ENCODE measurements around the gene KLHL36.
"Not testable (repeated sequence)": the region's sequence is repeated elsewhere in the genome, so short reads cannot be mapped to it uniquely, and the experiment has no call there.

KLHL36 gene

GRCh38 chr16:84610376-84610775 lies 37.9 kb upstream of the KLHL36 start:
- TF ChIP-seq ZNF274 (IDR thresholded peaks at IDR 0.05; ENCODE audit: low read depth, low read length) = no peak
- H3K4me3 ChIP-seq (ENCODE audit: low read length) = no peak overlapping the region

- H3K4me3 ChIP-seq (ENCODE audit: low read length) = no peak overlapping the region
- no peak for TF ChIP-seq ZNF274 (IDR thresholded peaks at IDR 0.05; ENCODE audit: low read depth, low read length)
Observed at GRCh38 chr16:84611041-84611440, 37.3 kb upstream of the KLHL36 start.

GRCh38 chr16:84612686-84613085 lies 35.6 kb upstream of the KLHL36 start:
- H3K4me3 ChIP-seq (ENCODE audit: low read length) = no peak overlapping the region
- TF ChIP-seq ZNF274 (IDR thresholded peaks at IDR 0.05; ENCODE audit: low read depth, low read length) = no peak

- no peak overlapping the region for H3K4me3 ChIP-seq (ENCODE audit: low read length)
- TF ChIP-seq ZNF274 (IDR thresholded peaks at IDR 0.05; ENCODE audit: low read depth, low read length) = no peak
Observed at GRCh38 chr16:84613408-84614072, 34.8 kb upstream of the KLHL36 start.

- TF ChIP-seq ZNF274 (IDR thresholded peaks at IDR 0.05; ENCODE audit: low read depth, low read length) = no peak
- no peak overlapping the region for H3K4me3 ChIP-seq (ENCODE audit: low read length)
Observed at GRCh38 chr16:84614073-84614459, 34.2 kb upstream of the KLHL36 start.

GRCh38 chr16:84614623-84614967 lies 33.7 kb upstream of the KLHL36 start:
- H3K4me3 ChIP-seq (ENCODE audit: low read length) = no peak overlapping the region
- no peak for TF ChIP-seq ZNF274 (IDR thresholded peaks at IDR 0.05; ENCODE audit: low read depth, low read length)

- TF ChIP-seq ZNF274 (IDR thresholded peaks at IDR 0.05; ENCODE audit: low read depth, low read length) = no peak
- H3K4me3 ChIP-seq (ENCODE audit: low read length) = no peak overlapping the region; the same call in 1 of the 2 replicates
Observed at GRCh38 chr16:84614968-84615813, 33.1 kb upstream of the KLHL36 start.

- TF ChIP-seq ZNF274 (IDR thresholded peaks at IDR 0.05; ENCODE audit: low read depth, low read length) = no peak
- H3K4me3 ChIP-seq (ENCODE audit: low read length) = peak overlapping the region; percentile 88
Observed at GRCh38 chr16:84616515-84616914, 31.8 kb upstream of the KLHL36 start.

GRCh38 chr16:84617041-84617790 lies 31.1 kb upstream of the KLHL36 start:
- no peak for TF ChIP-seq ZNF274 (IDR thresholded peaks at IDR 0.05; ENCODE audit: low read depth, low read length)
- H3K4me3 ChIP-seq (ENCODE audit: low read length) = peak overlapping the region; percentile 88

GRCh38 chr16:84617791-84618580 lies 30.3 kb upstream of the KLHL36 start, which contains the start of gene COTL1:
TSS of gene COTL1 (minus strand) at chr16:84618078. CDS start at chr16:84617914, 164 bp downstream.
- no peak for TF ChIP-seq ZNF274 (IDR thresholded peaks at IDR 0.05; ENCODE audit: low read depth, low read length)
- peak within 1 kb of the TSS; percentile 88 for H3K4me3 ChIP-seq (ENCODE audit: low read length)

- no peak overlapping the region for H3K4me3 ChIP-seq (ENCODE audit: low read length)
- no peak for TF ChIP-seq ZNF274 (IDR thresholded peaks at IDR 0.05; ENCODE audit: low read depth, low read length)
Observed at GRCh38 chr16:84618581-84619460, 29.5 kb upstream of the KLHL36 start.

- not testable (repeated sequence) for H3K4me3 ChIP-seq (ENCODE audit: low read length)
Observed at GRCh38 chr16:84620913-84621312, 27.4 kb upstream of the KLHL36 start.

- TF ChIP-seq ZNF274 (IDR thresholded peaks at IDR 0.05; ENCODE audit: low read depth, low read length) = no peak
Observed at GRCh38 chr16:84625556-84625955, 22.8 kb upstream of the KLHL36 start.

More at GRCh38 chr16:84625556-84625955, 22.8 kb upstream of the KLHL36 start:
- H3K4me3 ChIP-seq (ENCODE audit: low read length) = no peak overlapping the region
